ENCODE measurements around the gene PLTP. TPM values are rescaled to one million over a fixed set of nuclear protein-coding genes. Genes with fewer than 3 reads are reported as not detected.

Gene PLTP
- total RNA-seq, 1 experiment from 2014 or later: 61.5 TPM

DNA sequence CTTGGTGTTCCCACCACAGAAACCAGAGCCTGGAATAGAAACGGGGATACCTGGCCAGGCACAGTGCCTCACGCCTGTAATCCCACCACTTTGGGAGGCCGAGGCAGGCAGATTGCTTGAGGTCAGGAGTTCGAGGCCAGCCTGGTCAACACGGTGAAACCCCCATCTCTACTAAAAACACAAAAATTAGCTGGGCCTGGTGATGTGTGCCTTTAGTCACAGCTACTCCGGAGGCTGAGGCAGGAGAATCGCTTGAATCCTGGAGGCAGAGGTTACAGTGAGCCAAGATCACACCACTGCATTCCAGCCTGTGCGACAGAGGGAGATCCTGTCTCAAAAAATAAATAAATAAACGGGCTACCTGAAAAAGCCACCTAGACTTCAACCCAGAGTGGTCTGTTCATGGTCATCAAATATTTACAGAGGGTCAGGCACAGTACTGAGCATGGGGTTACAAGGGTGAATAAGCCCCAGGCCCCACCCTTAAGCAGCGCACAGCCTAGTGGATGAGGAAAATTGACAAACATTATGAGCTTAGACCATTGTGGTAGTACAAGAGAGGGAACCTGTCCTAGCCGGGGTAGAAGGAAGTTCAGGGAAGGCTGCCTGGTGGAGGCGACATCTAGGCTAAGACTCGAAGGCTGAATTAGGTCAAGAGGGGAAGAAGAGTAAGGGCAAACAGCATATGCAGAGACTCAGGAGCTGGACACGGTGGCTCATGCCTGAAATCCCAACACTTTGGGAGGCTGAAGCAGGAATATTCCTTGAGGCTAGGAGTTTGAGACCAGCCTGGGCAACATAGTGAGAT, 15.3 kb upstream of the PLTP start:
- ChIA-PET CTCF (no interaction called here), POLR2A (ENCODE audit: unreplicated experiment) (no interaction called here)
- no peak for ATAC-seq

DNA sequence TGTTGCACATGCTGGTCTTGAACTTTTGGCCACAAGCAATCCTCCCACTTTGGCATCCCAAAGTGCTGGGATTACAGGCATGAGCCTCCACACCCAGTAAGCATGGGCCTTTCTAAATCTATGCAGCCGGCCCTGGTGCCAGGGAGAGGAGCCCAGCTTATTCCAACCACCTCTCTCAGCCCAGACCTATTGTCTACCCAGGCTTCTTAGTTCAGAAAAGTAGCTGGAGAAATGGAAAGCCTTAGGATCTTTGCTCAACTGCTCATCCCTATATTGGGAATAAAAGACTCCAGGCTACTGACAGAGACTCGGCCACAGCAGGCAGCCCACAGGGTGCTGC, 14.7 kb upstream of the PLTP start:
- no peak overlapping the region for H3K27ac ChIP-seq (ENCODE audit: low read length)
- no peaks in the 10 kb centered on the region for H3K79me2 ChIP-seq (ENCODE audit: low read length)
- intact Hi-C loops (cut with micrococcal nuclease): no loop called here
- no peaks in the 10 kb centered on the region for H3K9me2 ChIP-seq (replicated peaks; ENCODE audit: low read length)
- ChIA-PET CTCF (no interaction called here), POLR2A (ENCODE audit: unreplicated experiment) (no interaction called here)
- no peak overlapping the region for H3K4me2 ChIP-seq (ENCODE audit: low read length)
- no peaks in the 10 kb centered on the region for H3K36me3 ChIP-seq (ENCODE audit: low read depth, low read length)
- H3K9me3 ChIP-seq (ENCODE audit: low read length): no peaks in the 10 kb centered on the region
- no peak for ATAC-seq
- no peaks in the 10 kb centered on the region for H4K20me1 ChIP-seq (ENCODE audit: low read length)
- no peaks in the 10 kb centered on the region for H3K27me3 ChIP-seq (ENCODE audit: low read length)
- no peaks in the 10 kb centered on the region for H3F3A ChIP-seq (ENCODE audit: low read length, unreplicated experiment)
- TF ChIP-seq, protein P1, sequence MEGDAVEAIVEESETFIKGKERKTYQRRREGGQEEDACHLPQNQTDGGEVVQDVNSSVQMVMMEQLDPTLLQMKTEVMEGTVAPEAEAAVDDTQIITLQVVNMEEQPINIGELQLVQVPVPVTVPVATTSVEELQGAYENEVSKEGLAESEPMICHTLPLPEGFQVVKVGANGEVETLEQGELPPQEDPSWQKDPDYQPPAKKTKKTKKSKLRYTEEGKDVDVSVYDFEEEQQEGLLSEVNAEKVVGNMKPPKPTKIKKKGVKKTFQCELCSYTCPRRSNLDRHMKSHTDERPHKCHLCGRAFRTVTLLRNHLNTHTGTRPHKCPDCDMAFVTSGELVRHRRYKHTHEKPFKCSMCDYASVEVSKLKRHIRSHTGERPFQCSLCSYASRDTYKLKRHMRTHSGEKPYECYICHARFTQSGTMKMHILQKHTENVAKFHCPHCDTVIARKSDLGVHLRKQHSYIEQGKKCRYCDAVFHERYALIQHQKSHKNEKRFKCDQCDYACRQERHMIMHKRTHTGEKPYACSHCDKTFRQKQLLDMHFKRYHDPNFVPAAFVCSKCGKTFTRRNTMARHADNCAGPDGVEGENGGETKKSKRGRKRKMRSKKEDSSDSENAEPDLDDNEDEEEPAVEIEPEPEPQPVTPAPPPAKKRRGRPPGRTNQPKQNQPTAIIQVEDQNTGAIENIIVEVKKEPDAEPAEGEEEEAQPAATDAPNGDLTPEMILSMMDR (conservative IDR thresholded peaks at IDR 0.05; ENCODE audit: low read depth, low read length): no peak
- no peak overlapping the region for H2AFZ ChIP-seq (ENCODE audit: low read length)
- no peak overlapping the region for H3K9ac ChIP-seq (ENCODE audit: low read length)
- H3K4me1 ChIP-seq (ENCODE audit: insufficient read depth, low read length): peaks cover 4% of the 10 kb centered on the region
- no peak for DNase-seq
- no peak overlapping the region for H3K4me3 ChIP-seq (ENCODE audit: low read length)
- BruUV-seq (replicated peaks): no TSS peak

More for the DNA sequence above, 15.3 kb upstream of the PLTP start:
- Histone ChIP-seq H3K4me2 (ENCODE audit: low read length) (no peak overlapping the region), H3K4me1 (ENCODE audit: insufficient read depth, low read length) (no peaks in the 10 kb centered on the region), H3K9ac (ENCODE audit: low read length) (no peak overlapping the region), H3K27me3 (ENCODE audit: low read length) (no peaks in the 10 kb centered on the region), H3K27ac (ENCODE audit: low read length) (no peak overlapping the region), H4K20me1 (ENCODE audit: low read length) (no peaks in the 10 kb centered on the region), H3K36me3 (ENCODE audit: low read depth, low read length) (no peaks in the 10 kb centered on the region), H3F3A (ENCODE audit: low read length, unreplicated experiment) (no peaks in the 10 kb centered on the region), H3K4me3 (ENCODE audit: low read length) (no peak overlapping the region), H3K79me2 (ENCODE audit: low read length) (no peaks in the 10 kb centered on the region), H3K9me3 (ENCODE audit: low read length) (no peaks in the 10 kb centered on the region), H3K9me2 (replicated peaks; ENCODE audit: low read length) (no peaks in the 10 kb centered on the region), H2AFZ (ENCODE audit: low read length) (no peak overlapping the region)
- no TSS peak for BruUV-seq (replicated peaks)
- intact Hi-C loops (cut with micrococcal nuclease): no loop called here
- no peak for TF ChIP-seq EZH2phosphoT487 (IDR thresholded peaks at IDR 0.05; ENCODE audit: borderline replicate concordance, low read length)
- TF ChIP-seq EZH2 (IDR thresholded peaks at IDR 0.05; ENCODE audit: low read length, unreplicated experiment): no peak
- TF ChIP-seq, protein P1 (conservative IDR thresholded peaks at IDR 0.05; ENCODE audit: low read depth, low read length): no peak
- no peak for DNase-seq

DNA sequence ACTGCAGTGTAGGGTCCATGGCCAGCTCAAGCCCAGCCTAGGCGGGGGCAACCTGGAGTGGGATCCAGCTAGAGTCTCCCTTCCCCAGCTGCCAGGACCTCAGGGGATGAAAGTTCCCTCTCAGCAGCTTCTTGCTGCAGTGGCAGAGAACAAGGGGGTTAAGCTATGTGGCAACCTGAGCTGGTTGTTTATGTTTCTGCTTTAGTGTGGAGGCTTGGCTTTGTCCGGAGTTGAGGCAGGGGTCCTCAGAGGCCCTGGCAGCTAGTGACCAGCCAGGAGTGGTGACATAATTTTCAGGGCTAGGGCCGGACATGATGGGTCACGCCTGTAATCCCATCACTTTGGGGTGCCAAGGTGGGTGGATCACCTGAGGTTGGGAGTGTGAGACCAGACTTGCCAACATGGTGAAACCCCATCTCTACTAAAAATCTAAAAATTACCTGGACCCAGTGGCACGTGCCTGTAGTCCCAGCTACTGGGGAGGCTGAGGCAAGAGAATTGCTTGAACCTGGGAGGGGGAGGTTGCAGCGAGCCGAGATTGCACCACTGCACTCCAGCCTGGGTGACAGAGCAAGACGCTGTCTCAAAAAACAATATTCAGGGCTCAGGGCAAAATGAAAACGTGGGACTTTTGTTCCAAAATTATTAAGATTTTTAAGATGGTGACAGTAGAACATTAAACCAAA, 14.0 kb upstream of the PLTP start:
- H3K36me3 ChIP-seq (ENCODE audit: low read depth, low read length): no peaks in the 10 kb centered on the region
- BruUV-seq (replicated peaks): no TSS peak
- TF ChIP-seq EZH2phosphoT487 (IDR thresholded peaks at IDR 0.05; ENCODE audit: borderline replicate concordance, low read length) (no peak), EZH2 (IDR thresholded peaks at IDR 0.05; ENCODE audit: low read length, unreplicated experiment) (no peak)
- TF ChIP-seq, protein P1 (conservative IDR thresholded peaks at IDR 0.05; ENCODE audit: low read depth, low read length): no peak

More for the DNA sequence above, 14.0 kb upstream of the PLTP start:
- Histone ChIP-seq H3F3A (ENCODE audit: low read length, unreplicated experiment) (no peaks in the 10 kb centered on the region), H3K27ac (ENCODE audit: low read length) (no peak overlapping the region), H2AFZ (ENCODE audit: low read length) (no peak overlapping the region), H3K4me3 (ENCODE audit: low read length) (no peak overlapping the region), H3K9me2 (replicated peaks; ENCODE audit: low read length) (no peaks in the 10 kb centered on the region), H3K9ac (ENCODE audit: low read length) (no peak overlapping the region), H3K9me3 (ENCODE audit: low read length) (no peaks in the 10 kb centered on the region), H3K79me2 (ENCODE audit: low read length) (no peaks in the 10 kb centered on the region), H3K27me3 (ENCODE audit: low read length) (no peaks in the 10 kb centered on the region), H4K20me1 (ENCODE audit: low read length) (no peaks in the 10 kb centered on the region), H3K4me1 (ENCODE audit: insufficient read depth, low read length) (peaks cover 8% of the 10 kb centered on the region), H3K4me2 (ENCODE audit: low read length) (no peak overlapping the region)
- POLR2A ChIA-PET (ENCODE audit: unreplicated experiment): interaction anchor here (0.6 kb wide), 1 partner anchor 152 kb away, joined by 4 read pairs; no protein-coding TSS in a partner anchor
- no peak for ATAC-seq
- intact Hi-C loops (cut with micrococcal nuclease): no loop called here
- CTCF ChIA-PET: no interaction called here
- DNase-seq: no peak

Data from PC-3 (cell line).